Choroid plexus epithelial cell (primary cell): ENCODE measurements around the gene AMY2A.
"Not testable (repeated sequence)": the region's sequence is repeated elsewhere in the genome, so short reads cannot be mapped to it uniquely, and the experiment has no call there.

Experiments used
- DNase-seq: peaks from one replicate; pipeline ENCODE4 v3.0.0-alpha.2; 2010; ENCODE audit warnings: low read depth
- H3K4me3 ChIP-seq: 2 replicates; pipeline ENCODE4 v1.5.1; 2011; ENCODE audit warnings: low read depth, mild to moderate bottlenecking, control low read depth, low read length, moderate library complexity
- TF ChIP-seq, protein P1 (sequence below): conservative IDR thresholded peaks from 2 replicates; pipeline ENCODE4 v1.5.1; 2011; ENCODE audit warnings: low read depth, mild to moderate bottlenecking, control low read depth, inconsistent platforms, low read length, moderate library complexity

Gene AMY2A

DNA sequence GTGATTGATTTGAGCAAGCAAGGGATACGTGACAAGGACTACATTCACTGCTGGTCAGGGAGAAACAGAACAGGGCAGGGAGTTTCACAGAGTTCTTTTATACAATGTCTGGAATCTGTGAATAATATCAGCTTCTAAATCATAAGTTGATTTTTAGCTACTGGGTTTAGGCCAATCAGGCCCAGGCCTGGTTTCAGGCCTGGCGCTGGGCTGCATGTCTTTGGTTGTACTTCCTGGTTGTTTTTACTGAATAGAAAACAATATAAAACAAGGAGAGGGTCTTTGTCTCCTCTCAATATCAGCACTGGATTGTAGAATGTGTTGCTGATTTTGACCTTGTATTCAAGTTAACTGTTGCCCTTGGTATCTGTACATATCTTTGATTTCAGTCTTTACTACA is 865 bp upstream of the AMY2A start:
- TF ChIP-seq, protein P1, sequence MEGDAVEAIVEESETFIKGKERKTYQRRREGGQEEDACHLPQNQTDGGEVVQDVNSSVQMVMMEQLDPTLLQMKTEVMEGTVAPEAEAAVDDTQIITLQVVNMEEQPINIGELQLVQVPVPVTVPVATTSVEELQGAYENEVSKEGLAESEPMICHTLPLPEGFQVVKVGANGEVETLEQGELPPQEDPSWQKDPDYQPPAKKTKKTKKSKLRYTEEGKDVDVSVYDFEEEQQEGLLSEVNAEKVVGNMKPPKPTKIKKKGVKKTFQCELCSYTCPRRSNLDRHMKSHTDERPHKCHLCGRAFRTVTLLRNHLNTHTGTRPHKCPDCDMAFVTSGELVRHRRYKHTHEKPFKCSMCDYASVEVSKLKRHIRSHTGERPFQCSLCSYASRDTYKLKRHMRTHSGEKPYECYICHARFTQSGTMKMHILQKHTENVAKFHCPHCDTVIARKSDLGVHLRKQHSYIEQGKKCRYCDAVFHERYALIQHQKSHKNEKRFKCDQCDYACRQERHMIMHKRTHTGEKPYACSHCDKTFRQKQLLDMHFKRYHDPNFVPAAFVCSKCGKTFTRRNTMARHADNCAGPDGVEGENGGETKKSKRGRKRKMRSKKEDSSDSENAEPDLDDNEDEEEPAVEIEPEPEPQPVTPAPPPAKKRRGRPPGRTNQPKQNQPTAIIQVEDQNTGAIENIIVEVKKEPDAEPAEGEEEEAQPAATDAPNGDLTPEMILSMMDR = no peak
- no peak for DNase-seq
- no peak overlapping the region for H3K4me3 ChIP-seq

DNA sequence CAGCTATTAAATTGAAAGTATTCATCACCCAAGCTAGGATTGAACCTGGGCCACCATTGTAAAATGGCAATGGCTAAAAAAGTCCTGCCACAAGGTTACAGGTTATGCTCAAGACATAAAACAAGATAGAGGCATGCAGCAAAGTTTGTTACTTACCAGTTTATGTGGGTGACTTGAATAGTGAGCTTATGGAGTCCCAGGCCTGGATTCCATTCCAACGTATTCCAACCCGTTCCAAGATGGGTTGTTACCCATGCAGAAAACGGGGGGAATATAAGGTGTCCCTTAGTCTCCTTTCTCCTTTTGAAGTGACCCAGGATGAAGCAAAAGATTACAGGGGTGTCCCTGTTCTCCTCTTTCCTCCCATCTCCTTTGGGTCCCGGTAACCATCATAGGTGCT is 10.2 kb downstream of the AMY2A start:
- H3K4me3 ChIP-seq, DNase-seq: not testable (repeated sequence)

DNA sequence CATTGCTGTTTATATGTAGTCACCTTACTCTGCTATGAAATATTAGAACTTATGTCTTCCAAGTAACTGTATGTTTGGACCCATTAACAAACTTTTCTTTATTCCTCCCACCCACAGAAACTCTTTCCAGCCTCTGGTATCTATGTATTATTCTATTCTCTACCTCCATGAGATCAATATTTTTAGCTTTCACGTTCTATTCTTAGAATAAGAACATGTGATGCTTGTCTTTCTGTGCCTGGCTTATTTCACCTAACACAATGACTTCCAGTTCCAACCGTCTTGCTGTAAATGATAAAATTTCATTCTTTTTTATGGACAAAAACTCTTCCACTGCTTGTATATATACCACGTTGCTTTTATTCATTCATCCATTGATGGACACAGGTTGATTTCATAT is 24.0 kb downstream of the AMY2A start:
- not testable (repeated sequence) for DNase-seq

DNA sequence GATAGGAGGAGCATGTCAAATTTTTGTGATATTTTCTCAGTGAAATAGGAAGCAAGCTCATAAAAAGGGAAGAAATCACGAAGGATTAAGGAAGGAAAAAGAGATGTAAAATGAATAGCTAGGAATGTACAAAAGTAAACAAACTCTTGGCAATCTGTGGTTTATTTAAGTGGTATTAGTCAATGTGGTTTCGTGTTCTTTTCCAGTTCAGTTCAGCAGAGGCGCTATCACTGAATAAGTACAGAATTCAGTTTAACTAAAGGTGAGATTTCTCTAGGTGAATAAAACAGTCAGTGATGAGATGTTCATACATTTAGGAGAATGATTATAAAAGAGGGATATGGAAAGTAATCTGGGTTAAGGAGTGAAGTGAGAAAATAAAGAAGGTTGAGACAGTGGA is 26.7 kb downstream of the AMY2A start:
- DNase-seq, H3K4me3 ChIP-seq: not testable (repeated sequence)

More for the DNA sequence above, 24.0 kb downstream of the AMY2A start:
- not testable (repeated sequence) for H3K4me3 ChIP-seq

DNA sequence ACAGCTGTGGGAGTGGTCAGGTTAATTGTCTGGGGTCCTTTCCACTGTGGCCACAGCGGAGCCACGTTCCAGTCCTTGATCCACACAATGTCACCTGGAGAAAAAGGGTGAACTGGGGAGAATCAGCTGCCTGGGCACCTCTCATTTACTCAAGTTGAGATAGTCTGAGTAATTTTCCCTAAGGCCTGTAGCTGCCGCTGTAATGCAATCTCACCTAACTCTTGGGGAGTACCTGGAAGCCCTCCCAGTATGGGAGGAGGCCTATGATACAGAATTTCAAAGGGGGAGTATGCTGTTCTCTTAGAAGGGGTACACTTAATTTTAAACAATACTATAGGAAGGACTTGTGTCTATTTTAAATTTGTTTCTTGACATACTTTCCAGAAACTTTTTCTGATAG is 33.1 kb downstream of the AMY2A start:
- DNase-seq, H3K4me3 ChIP-seq: not testable (repeated sequence)

DNA sequence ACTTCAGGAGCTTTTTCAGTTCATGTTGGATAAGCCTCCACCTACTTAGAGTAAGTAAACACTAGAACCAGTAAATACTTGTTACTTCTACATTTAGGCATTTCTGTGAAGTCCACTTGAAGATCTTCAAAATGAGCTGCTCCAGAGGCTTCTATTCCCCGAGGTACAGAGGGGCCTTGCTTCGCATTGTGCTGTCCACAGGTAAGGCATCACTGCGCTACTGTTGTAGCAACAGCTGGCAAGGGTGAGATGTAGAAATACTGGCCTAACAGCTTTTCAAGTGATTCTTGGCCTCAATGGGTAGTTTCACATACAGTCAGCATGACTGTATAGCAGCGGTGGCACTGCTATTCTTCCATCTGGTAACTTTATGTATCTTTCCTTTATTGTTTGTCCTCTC is 33.7 kb downstream of the AMY2A start:
- DNase-seq, H3K4me3 ChIP-seq: not testable (repeated sequence)

DNA sequence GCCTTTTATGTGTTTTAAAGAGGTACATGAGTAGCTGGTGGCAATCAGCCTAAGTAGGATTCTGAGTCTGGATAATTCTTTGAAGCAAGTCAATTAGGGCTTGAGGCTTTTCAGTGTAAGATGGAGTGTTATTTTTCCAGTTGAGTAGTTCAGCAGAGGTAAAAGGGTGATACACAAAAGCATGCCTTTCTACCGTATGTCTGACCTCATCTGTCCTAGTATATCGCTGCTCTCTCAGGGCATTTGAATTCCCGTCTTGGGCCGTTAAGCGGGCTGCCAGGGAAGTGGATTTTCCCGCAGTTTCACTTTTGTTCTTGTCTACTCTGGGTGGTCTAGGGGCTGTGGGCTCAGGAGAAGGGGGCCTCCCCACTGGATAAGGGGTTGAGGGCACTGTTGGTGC is 36.9 kb downstream of the AMY2A start:
- H3K4me3 ChIP-seq = not testable (repeated sequence)

DNA sequence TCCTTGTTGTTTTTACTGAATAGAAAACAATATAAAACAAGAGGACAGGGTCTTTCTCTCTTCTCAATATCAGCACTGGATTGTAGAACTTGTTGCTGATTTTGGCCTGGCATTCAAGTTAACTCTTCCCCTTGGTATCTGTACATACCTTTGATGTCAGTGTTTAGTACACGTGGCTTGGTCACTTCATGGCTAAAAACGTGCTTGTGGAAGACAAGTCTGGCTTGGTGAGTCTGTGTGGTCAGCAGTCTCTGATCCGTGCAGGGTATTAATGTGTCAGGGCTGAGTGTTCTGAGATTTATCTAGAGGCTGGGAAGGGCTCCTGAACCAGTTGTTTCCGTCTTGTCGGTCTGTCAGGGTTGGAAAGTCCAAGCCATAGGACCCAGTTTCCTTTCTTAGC is 38.2 kb downstream of the AMY2A start, which contains the start of gene AMY1A:
Gene AMY1A (plus strand): TSS at position 301 of the 400 bp plus-strand sequence. CDS start 571 bp downstream, outside the sequence.
- H3K4me3 ChIP-seq = not testable (repeated sequence)

More for the DNA sequence above, 36.9 kb downstream of the AMY2A start:
- DNase-seq = not testable (repeated sequence)

More for the DNA sequence above, 38.2 kb downstream of the AMY2A start, which contains the start of gene AMY1A:
- DNase-seq = not testable (repeated sequence)
